Neural cell (in vitro differentiated cells): ENCODE data around the gene PSMB11. TPM values are rescaled to one million over a fixed set of nuclear protein-coding genes. Genes with fewer than 3 reads are reported as not detected.

Experiments
- H2AFZ ChIP-seq: fragments of 200-600, 300-800 bp; sonication (generic), shearing (Covaris generic); 2 replicates; pipeline ENCODE4 v1.6.0; 2014; ENCODE audit warnings: low read depth, mild to moderate bottlenecking, antibody characterized with exemption, low read length, moderate library complexity
- H3F3A ChIP-seq: fragments of 200-600 bp; shearing (Covaris generic); 2 replicates; pipeline ENCODE4 v1.6.1; 2016; ENCODE audit warnings: mild to moderate bottlenecking, moderate library complexity, mixed read lengths, antibody characterized with exemption, low read length; ENCODE audit not compliant: insufficient read depth, poor library complexity, severe bottlenecking
- H3K27ac ChIP-seq: fragments of 200-600, 300-800 bp; sonication (generic), shearing (Covaris generic); 2 replicates; pipeline ENCODE4 v1.5.1; 2014; ENCODE audit warnings: mild to moderate bottlenecking, low read length, moderate library complexity
- H3K27me3 ChIP-seq: fragments of 300-800, 200-600 bp; sonication (generic), shearing (Covaris generic); 2 replicates; pipeline ENCODE4 v1.6.0; 2014; ENCODE audit warnings: mild to moderate bottlenecking, low read depth, low read length, moderate library complexity; ENCODE audit not compliant: insufficient read depth
- H3K36me3 ChIP-seq: fragments of 300-800, 200-600 bp; sonication (generic), shearing (Covaris generic); 2 replicates; pipeline ENCODE4 v1.5.1; 2014; ENCODE audit warnings: mild to moderate bottlenecking, antibody characterized with exemption, low read length, moderate library complexity; ENCODE audit not compliant: insufficient read depth
- H3K4me2 ChIP-seq: fragments of 300-800, 200-600 bp; sonication (generic), shearing (Covaris generic); 2 replicates; pipeline ENCODE4 v1.6.0; 2014; ENCODE audit warnings: mild to moderate bottlenecking, low read length
- H3K4me3 ChIP-seq: fragments of 300-800, 200-600 bp; sonication (generic), shearing (Covaris generic); 2 replicates; pipeline ENCODE4 v1.5.1; 2014; ENCODE audit warnings: mild to moderate bottlenecking, low read length, moderate library complexity
- H3K79me2 ChIP-seq: fragments of 200-600 bp; shearing (Covaris generic); replicated peaks from 2 replicates; pipeline ENCODE4 v1.6.0; 2014; ENCODE audit warnings: mild to moderate bottlenecking, low read length, moderate library complexity; ENCODE audit not compliant: insufficient read depth
- H3K9ac ChIP-seq: fragments of 300-800, 200-600 bp; sonication (generic), shearing (Covaris generic); 2 replicates; pipeline ENCODE4 v1.6.1; 2016; ENCODE audit warnings: mild to moderate bottlenecking, low read length, mixed read lengths
- H3K9me2 ChIP-seq: fragments of 200-600 bp; shearing (Covaris generic); 2 replicates; pipeline ENCODE4 v1.6.1; 2016; ENCODE audit warnings: mild to moderate bottlenecking, low read length, mixed read lengths; ENCODE audit not compliant: insufficient read depth
- H3K9me3 ChIP-seq: fragments of 200-600, 300-800 bp; sonication (generic), shearing (Covaris generic); 2 replicates; pipeline ENCODE4 v1.6.1; 2016; ENCODE audit warnings: mild to moderate bottlenecking, mixed run types, low read length, moderate library complexity, mixed read lengths
- H4K20me1 ChIP-seq: fragments of 200-600 bp; shearing (Covaris generic); 2 replicates; pipeline ENCODE4 v1.6.1; 2016; ENCODE audit warnings: mild to moderate bottlenecking, mixed run types; ENCODE audit not compliant: insufficient read depth
- CTCF ChIP-seq: fragments of 450-650 bp; IDR thresholded peaks from 2 replicates; pipeline ENCODE4 v1.5.1; 2014; ENCODE audit warnings: antibody characterized with exemption, mild to moderate bottlenecking, moderate library complexity; ENCODE audit not compliant: poor library complexity, severe bottlenecking
- EP300 ChIP-seq: fragments of 450-650 bp; conservative IDR thresholded peaks from 2 replicates; pipeline ENCODE4 v1.6.1; 2014; ENCODE audit warnings: antibody characterized with exemption, mild to moderate bottlenecking, moderate library complexity; ENCODE audit not compliant: poor library complexity, severe bottlenecking
- EZH2 ChIP-seq: fragments of 200-600, 300-800 bp; shearing (Covaris generic), sonication (generic); IDR thresholded peaks from 2 replicates; pipeline ENCODE4 v1.6.1; 2014; ENCODE audit warnings: antibody characterized with exemption, low read length, borderline replicate concordance, mild to moderate bottlenecking; ENCODE audit not compliant: insufficient read depth, poor library complexity, severe bottlenecking
- MXI1 ChIP-seq: fragments of 450-650 bp; conservative IDR thresholded peaks from 2 replicates; pipeline ENCODE4 v1.6.1; 2014; ENCODE audit warnings: antibody characterized with exemption, mild to moderate bottlenecking; ENCODE audit not compliant: poor library complexity, severe bottlenecking
- POLR2AphosphoS5 ChIP-seq: IDR thresholded peaks from 2 replicates; pipeline ENCODE4 v1.6.1; 2012
- RAD21 ChIP-seq: fragments of 450-650 bp; conservative IDR thresholded peaks from 2 replicates; pipeline ENCODE4 v1.6.1; 2014; ENCODE audit warnings: antibody characterized with exemption, mild to moderate bottlenecking, moderate library complexity
- REST ChIP-seq: IDR thresholded peaks from 2 replicates; pipeline ENCODE4 v1.6.1; 2012; ENCODE audit warnings: borderline replicate concordance
- SMC3 ChIP-seq: fragments of 450-650 bp; conservative IDR thresholded peaks from 2 replicates; pipeline ENCODE4 v1.6.1; 2014; ENCODE audit warnings: antibody characterized with exemption, mild to moderate bottlenecking, moderate library complexity; ENCODE audit not compliant: poor library complexity
- TAF1 ChIP-seq: IDR thresholded peaks from 2 replicates; pipeline ENCODE4 v1.6.1; 2012; ENCODE audit warnings: low read depth
- polyA plus RNA-seq: library from polyadenylated mRNA; depleted of rRNA; stranded (reverse); fragments of >200 nt; gene quantifications from 2 replicates; pipeline ENCODE4 v1.2.3, GENCODE V29; 2014

PSMB11 gene
- polyA plus RNA-seq, 1 donor from 2014 or later = not detected

GRCh38 chr14:23034498-23035302, 7.3 kb upstream of the PSMB11 start, which contains the start of gene PSMB5:
Gene PSMB5, minus strand, starts transcription at chr14:23034900. Its CDS starts 19 bp downstream, at chr14:23034881.
- H3K27ac ChIP-seq = peak within 1 kb of the TSS; percentile 95
- H3K9me2 ChIP-seq = no peaks in the 10 kb centered on the region
- TF ChIP-seq POLR2AphosphoS5 = peak; percentile 72
- no peak for TF ChIP-seq EZH2
- TF ChIP-seq EP300 = peak; percentile 46
- TF ChIP-seq CTCF = peak; percentile 42
- peak; percentile 71 for TF ChIP-seq TAF1
- TF ChIP-seq SMC3 = no peak
- peak; percentile 71 for TF ChIP-seq REST
- no peak for TF ChIP-seq RAD21
- peak; percentile 93 for TF ChIP-seq MXI1
- H4K20me1 ChIP-seq = no peaks in the 10 kb centered on the region
- no peaks in the 10 kb centered on the region for H3K27me3 ChIP-seq
- H2AFZ ChIP-seq = peak within 1 kb of the TSS; percentile 87
- H3K4me2 ChIP-seq = peak within 1 kb of the TSS; percentile 73
- peaks cover 14% of the 10 kb centered on the region for H3K79me2 ChIP-seq
- H3K36me3 ChIP-seq = no peaks in the 10 kb centered on the region
- peak within 1 kb of the TSS; percentile 100 for H3K4me3 ChIP-seq
- no peaks in the 10 kb centered on the region for H3F3A ChIP-seq
- H3K9me3 ChIP-seq = no peaks in the 10 kb centered on the region
- H3K9ac ChIP-seq = peak within 1 kb of the TSS; percentile 94

GRCh38 chr14:23035303-23036144, 6.5 kb upstream of the PSMB11 start:
- TF ChIP-seq POLR2AphosphoS5 = no peak
- TF ChIP-seq EZH2 = no peak
- TF ChIP-seq TAF1 = no peak
- no peak for TF ChIP-seq RAD21
- TF ChIP-seq REST = no peak
- TF ChIP-seq EP300 = no peak
- TF ChIP-seq CTCF = no peak
- TF ChIP-seq MXI1 = no peak
- TF ChIP-seq SMC3 = no peak
- H3K27ac ChIP-seq = peak overlapping the region; percentile 95
- H3K9ac ChIP-seq = peak overlapping the region; percentile 94
- H4K20me1 ChIP-seq = no peaks in the 10 kb centered on the region
- no peaks in the 10 kb centered on the region for H3K27me3 ChIP-seq
- H3K79me2 ChIP-seq = peaks cover 14% of the 10 kb centered on the region
- peak overlapping the region; percentile 87 for H2AFZ ChIP-seq
- H3K9me2 ChIP-seq = no peaks in the 10 kb centered on the region
- H3F3A ChIP-seq = no peaks in the 10 kb centered on the region
- H3K9me3 ChIP-seq = no peaks in the 10 kb centered on the region
- H3K36me3 ChIP-seq = no peaks in the 10 kb centered on the region
- H3K4me2 ChIP-seq = peak overlapping the region; percentile 64
- H3K4me3 ChIP-seq = peak overlapping the region; percentile 100
